ENCODE results near the gene PLCD1. TPM values are rescaled to one million over a fixed set of nuclear protein-coding genes. Genes with fewer than 3 reads are reported as not detected.

Gene PLCD1
- total and polyA plus RNA-seq, 2 experiments from 2014 or later, result 16.0 to 24.4 TPM

DNA sequence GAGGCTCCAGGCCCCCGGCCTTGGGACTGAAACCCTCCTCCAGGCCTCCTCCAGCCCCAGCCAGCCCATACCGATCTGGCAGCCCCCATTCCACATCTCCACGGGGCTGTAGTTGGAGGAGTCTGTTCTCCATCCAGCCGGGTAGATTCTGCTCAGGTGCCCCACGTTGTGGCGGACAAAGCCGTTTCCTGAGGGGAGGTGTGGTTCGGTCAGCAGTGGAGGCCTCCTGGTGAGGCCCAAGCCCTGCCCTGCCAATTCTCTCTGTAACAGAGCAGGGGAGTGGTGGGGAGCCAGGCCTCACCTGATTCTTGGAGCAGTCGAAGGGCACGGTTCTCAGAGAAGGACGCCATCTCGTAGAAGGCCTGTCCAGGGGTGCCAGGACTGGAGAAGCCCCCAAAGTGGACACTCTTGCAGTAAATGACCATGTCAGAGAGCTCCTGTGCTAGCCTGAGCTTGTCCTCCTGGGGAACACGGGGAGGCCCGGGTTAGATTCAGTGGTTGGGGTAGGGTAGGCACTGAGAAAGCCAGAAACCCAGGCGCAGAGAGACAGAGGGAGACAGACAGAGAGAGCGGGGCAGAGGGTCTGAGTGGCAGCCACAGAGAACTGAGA, 20.4 kb downstream of the PLCD1 start:
- H3K4me1 Mint-ChIP-seq, result peaks cover 7% of the 10 kb centered on the region; the same call in 2 of the 3 replicates
- H3K27ac Mint-ChIP-seq, result peak overlapping the region; percentile 70

More for the DNA sequence above, 20.4 kb downstream of the PLCD1 start:
- Histone ChIP-seq H2AFZ (no peak overlapping the region), H3K9me2 (ENCODE audit: insufficient read depth) (no peaks in the 10 kb centered on the region), H4K20me1 (replicated peaks; ENCODE audit: insufficient read depth) (no peaks in the 10 kb centered on the region; the same call in 1 of the 2 replicates), H3K79me2 (replicated peaks; ENCODE audit: insufficient read depth) (no peaks in the 10 kb centered on the region), H3K4me3 (no peak overlapping the region), H3K4me2 (no peak overlapping the region), H3K4me1 (ENCODE audit: insufficient read depth) (no peaks in the 10 kb centered on the region), H3K36me3 (ENCODE audit: insufficient read depth) (no peaks in the 10 kb centered on the region), H3K27me3 (ENCODE audit: insufficient read depth) (no peaks in the 10 kb centered on the region), H3F3A (replicated peaks; ENCODE audit: low read depth) (no peaks in the 10 kb centered on the region), H3K27ac (ENCODE audit: low read depth) (no peak overlapping the region)
- TF ChIP-seq JUNB (IDR thresholded peaks at IDR 0.05; ENCODE audit: unreplicated experiment), result no peak
- TF ChIP-seq, protein P1, sequence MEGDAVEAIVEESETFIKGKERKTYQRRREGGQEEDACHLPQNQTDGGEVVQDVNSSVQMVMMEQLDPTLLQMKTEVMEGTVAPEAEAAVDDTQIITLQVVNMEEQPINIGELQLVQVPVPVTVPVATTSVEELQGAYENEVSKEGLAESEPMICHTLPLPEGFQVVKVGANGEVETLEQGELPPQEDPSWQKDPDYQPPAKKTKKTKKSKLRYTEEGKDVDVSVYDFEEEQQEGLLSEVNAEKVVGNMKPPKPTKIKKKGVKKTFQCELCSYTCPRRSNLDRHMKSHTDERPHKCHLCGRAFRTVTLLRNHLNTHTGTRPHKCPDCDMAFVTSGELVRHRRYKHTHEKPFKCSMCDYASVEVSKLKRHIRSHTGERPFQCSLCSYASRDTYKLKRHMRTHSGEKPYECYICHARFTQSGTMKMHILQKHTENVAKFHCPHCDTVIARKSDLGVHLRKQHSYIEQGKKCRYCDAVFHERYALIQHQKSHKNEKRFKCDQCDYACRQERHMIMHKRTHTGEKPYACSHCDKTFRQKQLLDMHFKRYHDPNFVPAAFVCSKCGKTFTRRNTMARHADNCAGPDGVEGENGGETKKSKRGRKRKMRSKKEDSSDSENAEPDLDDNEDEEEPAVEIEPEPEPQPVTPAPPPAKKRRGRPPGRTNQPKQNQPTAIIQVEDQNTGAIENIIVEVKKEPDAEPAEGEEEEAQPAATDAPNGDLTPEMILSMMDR (conservative IDR thresholded peaks at IDR 0.05; ENCODE audit: low read depth in 2 of 2), result no peak
- TF ChIP-seq STAT1 (IDR thresholded peaks at IDR 0.05; ENCODE audit: unreplicated experiment), result no peak
- TF ChIP-seq POLR2AphosphoS5 (IDR thresholded peaks at IDR 0.05; ENCODE audit: low read depth), result no peak
- no peak for TF ChIP-seq ZNF331 (CRISPR knock-in tag; IDR thresholded peaks at IDR 0.05; ENCODE audit: low read depth)
- TF ChIP-seq, protein P2, sequence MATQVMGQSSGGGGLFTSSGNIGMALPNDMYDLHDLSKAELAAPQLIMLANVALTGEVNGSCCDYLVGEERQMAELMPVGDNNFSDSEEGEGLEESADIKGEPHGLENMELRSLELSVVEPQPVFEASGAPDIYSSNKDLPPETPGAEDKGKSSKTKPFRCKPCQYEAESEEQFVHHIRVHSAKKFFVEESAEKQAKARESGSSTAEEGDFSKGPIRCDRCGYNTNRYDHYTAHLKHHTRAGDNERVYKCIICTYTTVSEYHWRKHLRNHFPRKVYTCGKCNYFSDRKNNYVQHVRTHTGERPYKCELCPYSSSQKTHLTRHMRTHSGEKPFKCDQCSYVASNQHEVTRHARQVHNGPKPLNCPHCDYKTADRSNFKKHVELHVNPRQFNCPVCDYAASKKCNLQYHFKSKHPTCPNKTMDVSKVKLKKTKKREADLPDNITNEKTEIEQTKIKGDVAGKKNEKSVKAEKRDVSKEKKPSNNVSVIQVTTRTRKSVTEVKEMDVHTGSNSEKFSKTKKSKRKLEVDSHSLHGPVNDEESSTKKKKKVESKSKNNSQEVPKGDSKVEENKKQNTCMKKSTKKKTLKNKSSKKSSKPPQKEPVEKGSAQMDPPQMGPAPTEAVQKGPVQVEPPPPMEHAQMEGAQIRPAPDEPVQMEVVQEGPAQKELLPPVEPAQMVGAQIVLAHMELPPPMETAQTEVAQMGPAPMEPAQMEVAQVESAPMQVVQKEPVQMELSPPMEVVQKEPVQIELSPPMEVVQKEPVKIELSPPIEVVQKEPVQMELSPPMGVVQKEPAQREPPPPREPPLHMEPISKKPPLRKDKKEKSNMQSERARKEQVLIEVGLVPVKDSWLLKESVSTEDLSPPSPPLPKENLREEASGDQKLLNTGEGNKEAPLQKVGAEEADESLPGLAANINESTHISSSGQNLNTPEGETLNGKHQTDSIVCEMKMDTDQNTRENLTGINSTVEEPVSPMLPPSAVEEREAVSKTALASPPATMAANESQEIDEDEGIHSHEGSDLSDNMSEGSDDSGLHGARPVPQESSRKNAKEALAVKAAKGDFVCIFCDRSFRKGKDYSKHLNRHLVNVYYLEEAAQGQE (IDR thresholded peaks at IDR 0.05; ENCODE audit: unreplicated experiment), result no peak
- no peak for TF ChIP-seq NANOG (IDR thresholded peaks at IDR 0.05; ENCODE audit: borderline replicate concordance)
- TF ChIP-seq EZH2phosphoT487 (IDR thresholded peaks at IDR 0.05; ENCODE audit: unreplicated experiment), result no peak
- TF ChIP-seq, protein P3, sequence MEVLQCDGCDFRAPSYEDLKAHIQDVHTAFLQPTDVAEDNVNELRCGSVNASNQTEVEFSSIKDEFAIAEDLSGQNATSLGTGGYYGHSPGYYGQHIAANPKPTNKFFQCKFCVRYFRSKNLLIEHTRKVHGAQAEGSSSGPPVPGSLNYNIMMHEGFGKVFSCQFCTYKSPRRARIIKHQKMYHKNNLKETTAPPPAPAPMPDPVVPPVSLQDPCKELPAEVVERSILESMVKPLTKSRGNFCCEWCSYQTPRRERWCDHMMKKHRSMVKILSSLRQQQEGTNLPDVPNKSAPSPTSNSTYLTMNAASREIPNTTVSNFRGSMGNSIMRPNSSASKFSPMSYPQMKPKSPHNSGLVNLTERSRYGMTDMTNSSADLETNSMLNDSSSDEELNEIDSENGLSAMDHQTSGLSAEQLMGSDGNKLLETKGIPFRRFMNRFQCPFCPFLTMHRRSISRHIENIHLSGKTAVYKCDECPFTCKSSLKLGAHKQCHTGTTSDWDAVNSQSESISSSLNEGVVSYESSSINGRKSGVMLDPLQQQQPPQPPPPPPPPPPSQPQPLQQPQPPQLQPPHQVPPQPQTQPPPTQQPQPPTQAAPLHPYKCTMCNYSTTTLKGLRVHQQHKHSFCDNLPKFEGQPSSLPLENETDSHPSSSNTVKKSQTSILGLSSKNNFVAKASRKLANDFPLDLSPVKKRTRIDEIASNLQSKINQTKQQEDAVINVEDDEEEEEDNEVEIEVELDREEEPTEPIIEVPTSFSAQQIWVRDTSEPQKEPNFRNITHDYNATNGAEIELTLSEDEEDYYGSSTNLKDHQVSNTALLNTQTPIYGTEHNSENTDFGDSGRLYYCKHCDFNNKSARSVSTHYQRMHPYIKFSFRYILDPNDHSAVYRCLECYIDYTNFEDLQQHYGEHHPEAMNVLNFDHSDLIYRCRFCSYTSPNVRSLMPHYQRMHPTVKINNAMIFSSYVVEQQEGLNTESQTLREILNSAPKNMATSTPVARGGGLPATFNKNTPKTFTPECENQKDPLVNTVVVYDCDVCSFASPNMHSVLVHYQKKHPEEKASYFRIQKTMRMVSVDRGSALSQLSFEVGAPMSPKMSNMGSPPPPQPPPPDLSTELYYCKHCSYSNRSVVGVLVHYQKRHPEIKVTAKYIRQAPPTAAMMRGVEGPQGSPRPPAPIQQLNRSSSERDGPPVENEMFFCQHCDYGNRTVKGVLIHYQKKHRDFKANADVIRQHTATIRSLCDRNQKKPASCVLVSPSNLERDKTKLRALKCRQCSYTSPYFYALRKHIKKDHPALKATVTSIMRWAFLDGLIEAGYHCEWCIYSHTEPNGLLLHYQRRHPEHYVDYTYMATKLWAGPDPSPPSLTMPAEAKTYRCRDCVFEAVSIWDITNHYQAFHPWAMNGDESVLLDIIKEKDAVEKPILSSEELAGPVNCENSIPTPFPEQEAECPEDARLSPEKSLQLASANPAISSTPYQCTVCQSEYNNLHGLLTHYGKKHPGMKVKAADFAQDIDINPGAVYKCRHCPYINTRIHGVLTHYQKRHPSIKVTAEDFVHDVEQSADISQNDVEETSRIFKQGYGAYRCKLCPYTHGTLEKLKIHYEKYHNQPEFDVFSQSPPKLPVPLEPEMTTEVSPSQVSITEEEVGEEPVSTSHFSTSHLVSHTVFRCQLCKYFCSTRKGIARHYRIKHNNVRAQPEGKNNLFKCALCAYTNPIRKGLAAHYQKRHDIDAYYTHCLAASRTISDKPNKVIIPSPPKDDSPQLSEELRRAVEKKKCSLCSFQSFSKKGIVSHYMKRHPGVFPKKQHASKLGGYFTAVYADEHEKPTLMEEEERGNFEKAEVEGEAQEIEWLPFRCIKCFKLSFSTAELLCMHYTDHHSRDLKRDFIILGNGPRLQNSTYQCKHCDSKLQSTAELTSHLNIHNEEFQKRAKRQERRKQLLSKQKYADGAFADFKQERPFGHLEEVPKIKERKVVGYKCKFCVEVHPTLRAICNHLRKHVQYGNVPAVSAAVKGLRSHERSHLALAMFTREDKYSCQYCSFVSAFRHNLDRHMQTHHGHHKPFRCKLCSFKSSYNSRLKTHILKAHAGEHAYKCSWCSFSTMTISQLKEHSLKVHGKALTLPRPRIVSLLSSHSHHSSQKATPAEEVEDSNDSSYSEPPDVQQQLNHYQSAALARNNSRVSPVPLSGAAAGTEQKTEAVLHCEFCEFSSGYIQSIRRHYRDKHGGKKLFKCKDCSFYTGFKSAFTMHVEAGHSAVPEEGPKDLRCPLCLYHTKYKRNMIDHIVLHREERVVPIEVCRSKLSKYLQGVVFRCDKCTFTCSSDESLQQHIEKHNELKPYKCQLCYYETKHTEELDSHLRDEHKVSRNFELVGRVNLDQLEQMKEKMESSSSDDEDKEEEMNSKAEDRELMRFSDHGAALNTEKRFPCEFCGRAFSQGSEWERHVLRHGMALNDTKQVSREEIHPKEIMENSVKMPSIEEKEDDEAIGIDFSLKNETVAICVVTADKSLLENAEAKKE (CRISPR knock-in tag; IDR thresholded peaks at IDR 0.05), result no peak
- no peak for TF ChIP-seq EZH2 (IDR thresholded peaks at IDR 0.05; ENCODE audit: low read depth, unreplicated experiment)
- no peak for TF ChIP-seq CREB1 (CRISPR knock-in tag; IDR thresholded peaks at IDR 0.05; ENCODE audit: low read depth)
- TF ChIP-seq, protein P4, sequence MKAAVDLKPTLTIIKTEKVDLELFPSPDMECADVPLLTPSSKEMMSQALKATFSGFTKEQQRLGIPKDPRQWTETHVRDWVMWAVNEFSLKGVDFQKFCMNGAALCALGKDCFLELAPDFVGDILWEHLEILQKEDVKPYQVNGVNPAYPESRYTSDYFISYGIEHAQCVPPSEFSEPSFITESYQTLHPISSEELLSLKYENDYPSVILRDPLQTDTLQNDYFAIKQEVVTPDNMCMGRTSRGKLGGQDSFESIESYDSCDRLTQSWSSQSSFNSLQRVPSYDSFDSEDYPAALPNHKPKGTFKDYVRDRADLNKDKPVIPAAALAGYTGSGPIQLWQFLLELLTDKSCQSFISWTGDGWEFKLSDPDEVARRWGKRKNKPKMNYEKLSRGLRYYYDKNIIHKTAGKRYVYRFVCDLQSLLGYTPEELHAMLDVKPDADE (IDR thresholded peaks at IDR 0.05), result no peak
- TF ChIP-seq ZNF114 (CRISPR knock-in tag; IDR thresholded peaks at IDR 0.05), result no peak
- no peak for ATAC-seq
- DNase-seq (ENCODE audit: low spot score), result no peak
- Mint-ChIP-seq H3K4me3 (no peak overlapping the region), H3K27me3 (ENCODE audit: insufficient read depth, low read depth, poor library complexity) (peaks cover 12% of the 10 kb centered on the region), H3K9me3 (no peaks in the 10 kb centered on the region), H3K36me3 (ENCODE audit: low read depth) (peaks cover 2% of the 10 kb centered on the region; the same call in 2 of the 3 replicates)
